ENCODE data around the gene CCDC80. TPM values are rescaled to one million over a fixed set of nuclear protein-coding genes. Genes with fewer than 3 reads are reported as not detected.

Gene CCDC80
- total RNA-seq, 4 donors from 2014 or later, result 6.4 to 55.3 (median 18.4) TPM

GRCh38 chr3:112561734-112562529 lies 79.0 kb downstream of the CCDC80 start, which contains the start of the genes ATG3 and SLC35A5:
Gene ATG3 (minus strand): TSS chr3:112561962. CDS start chr3:112561528, 434 bp downstream.
Gene SLC35A5 (plus strand): TSS chr3:112562045. CDS start chr3:112563404, 1,359 bp downstream.
- peak; percentile 99 for DNase-seq
- Histone ChIP-seq H3K4me1 (peaks cover 14 to 43% (median 26%) of the 10 kb centered on the region in 4 donors), H3K27ac (peak within 1 kb of the TSS; percentile 91 to 99 (median 96)), H3K4me3 (peak within 1 kb of the TSS; percentile 69 to 96 (median 76)), H3K36me3 (peaks cover 0 to 8% (median 0%) of the 10 kb centered on the region in 4 donors), H3K27me3 (no peaks in the 10 kb centered on the region), H3K9me3 (no peaks in the 10 kb centered on the region)
- in situ Hi-C loops (cut with MboI; ENCODE audit: low pct_ligation_motif_present in 1 of 4, low pct_unique_long_range_greater_than_20kb in 1 of 4, low sequenced_read_pairs in 3 of 4), result loop anchor here in 1 of 4 donors (25.0 kb wide), 1 partner anchor 425 kb away; the partner anchor contains the start of genes CD200R1 and GTPBP8
- 0% methylated on average over 44 of the region's 58 CpGs; no CpG with 5 or more reads in 1 of the 2 donors for WGBS, 2 donors (ENCODE audit: low coverage in 1 of 2)
- intact Hi-C loops (cut with DNase I; ENCODE audit: low total_unique reads), result no loop called here
- TF ChIP-seq, protein P1, sequence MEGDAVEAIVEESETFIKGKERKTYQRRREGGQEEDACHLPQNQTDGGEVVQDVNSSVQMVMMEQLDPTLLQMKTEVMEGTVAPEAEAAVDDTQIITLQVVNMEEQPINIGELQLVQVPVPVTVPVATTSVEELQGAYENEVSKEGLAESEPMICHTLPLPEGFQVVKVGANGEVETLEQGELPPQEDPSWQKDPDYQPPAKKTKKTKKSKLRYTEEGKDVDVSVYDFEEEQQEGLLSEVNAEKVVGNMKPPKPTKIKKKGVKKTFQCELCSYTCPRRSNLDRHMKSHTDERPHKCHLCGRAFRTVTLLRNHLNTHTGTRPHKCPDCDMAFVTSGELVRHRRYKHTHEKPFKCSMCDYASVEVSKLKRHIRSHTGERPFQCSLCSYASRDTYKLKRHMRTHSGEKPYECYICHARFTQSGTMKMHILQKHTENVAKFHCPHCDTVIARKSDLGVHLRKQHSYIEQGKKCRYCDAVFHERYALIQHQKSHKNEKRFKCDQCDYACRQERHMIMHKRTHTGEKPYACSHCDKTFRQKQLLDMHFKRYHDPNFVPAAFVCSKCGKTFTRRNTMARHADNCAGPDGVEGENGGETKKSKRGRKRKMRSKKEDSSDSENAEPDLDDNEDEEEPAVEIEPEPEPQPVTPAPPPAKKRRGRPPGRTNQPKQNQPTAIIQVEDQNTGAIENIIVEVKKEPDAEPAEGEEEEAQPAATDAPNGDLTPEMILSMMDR (IDR thresholded peaks at IDR 0.05), result peak in 2 of 5 experiments; percentile 5 to 35
- TF ChIP-seq EP300 (IDR thresholded peaks at IDR 0.05; ENCODE audit: low read depth) (no peak), POLR2AphosphoS5 (IDR thresholded peaks at IDR 0.05) (peak; percentile 85 to 97 (median 94)), POLR2A (IDR thresholded peaks at IDR 0.05) (peak; percentile 96)

DNA sequence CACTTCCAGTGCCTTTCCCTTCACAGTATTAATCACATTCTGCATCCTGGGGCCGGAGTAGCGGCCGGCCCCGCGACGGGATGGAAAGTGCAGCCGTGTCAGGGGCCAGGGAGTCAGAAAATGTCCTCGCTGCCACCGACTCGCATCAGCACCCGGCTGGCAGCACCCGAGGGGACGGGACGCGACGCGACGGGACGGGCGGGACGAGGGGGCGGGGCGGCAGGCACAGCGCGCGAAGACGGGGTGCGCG lies 79.5 kb downstream of the CCDC80 start:
- peak overlapping the region; percentile 91 to 99 (median 96) for H3K27ac ChIP-seq
- no peak for TF ChIP-seq POLR2AphosphoS5 (IDR thresholded peaks at IDR 0.05)
- TF ChIP-seq EP300 (IDR thresholded peaks at IDR 0.05; ENCODE audit: low read depth), result no peak
- TF ChIP-seq POLR2A (IDR thresholded peaks at IDR 0.05), result no peak
- TF ChIP-seq, protein P1 (IDR thresholded peaks at IDR 0.05), result no peak
- no peaks in the 10 kb centered on the region for H3K27me3 ChIP-seq
- no peak for DNase-seq
- peaks cover 14 to 43% (median 26%) of the 10 kb centered on the region in 4 donors for H3K4me1 ChIP-seq
- 0% methylated on average over 19 of the region's 29 CpGs; no CpG with 5 or more reads in 1 of the 2 donors for WGBS, 2 donors (ENCODE audit: low coverage in 1 of 2)
- intact Hi-C loops (cut with DNase I; ENCODE audit: low total_unique reads), result no loop called here
- peaks cover 0 to 8% (median 0%) of the 10 kb centered on the region in 4 donors for H3K36me3 ChIP-seq
- in situ Hi-C loops (cut with MboI; ENCODE audit: low pct_ligation_motif_present in 1 of 4, low pct_unique_long_range_greater_than_20kb in 1 of 4, low sequenced_read_pairs in 3 of 4), result loop anchor here in 1 of 4 donors (25.0 kb wide), 1 partner anchor 426 kb away; the partner anchor contains the start of genes CD200R1 and GTPBP8
- H3K4me3 ChIP-seq, result peak overlapping the region; percentile 69 to 96 (median 76)
- no peaks in the 10 kb centered on the region for H3K9me3 ChIP-seq

GRCh38 chr3:112560721-112561483 lies 80.0 kb downstream of the CCDC80 start:
- H3K27ac ChIP-seq, result peak overlapping the region; percentile 91 to 99 (median 96)
- no peaks in the 10 kb centered on the region for H3K27me3 ChIP-seq
- peaks cover 14 to 46% (median 28%) of the 10 kb centered on the region in 4 donors for H3K4me1 ChIP-seq
- WGBS, 2 donors (ENCODE audit: low coverage in 1 of 2), result 0 to 4% methylated on average over 11 to 29 of the region's 29 CpGs
- H3K9me3 ChIP-seq, result no peaks in the 10 kb centered on the region
- peak; percentile 80 for DNase-seq
- in situ Hi-C loops (cut with MboI; ENCODE audit: low pct_ligation_motif_present in 1 of 4, low pct_unique_long_range_greater_than_20kb in 1 of 4, low sequenced_read_pairs in 3 of 4) (loop anchor here in 1 of 4 donors (25.0 kb wide), 1 partner anchor 426 kb away; the partner anchor contains the start of genes CD200R1 and GTPBP8), intact Hi-C loops (cut with DNase I; ENCODE audit: low total_unique reads) (no loop called here)
- peak overlapping the region; percentile 69 to 96 (median 76) for H3K4me3 ChIP-seq
- TF ChIP-seq, protein P1 (IDR thresholded peaks at IDR 0.05), result no peak
- TF ChIP-seq POLR2A (IDR thresholded peaks at IDR 0.05) (no peak), EP300 (IDR thresholded peaks at IDR 0.05; ENCODE audit: low read depth) (no peak), POLR2AphosphoS5 (IDR thresholded peaks at IDR 0.05) (peak in 1 of 3 donors; percentile 31)
- H3K36me3 ChIP-seq, result peaks cover 0 to 8% (median 0%) of the 10 kb centered on the region in 4 donors

Measured in transverse colon (tissue), 4 donors.